B cell (primary cell): ENCODE results near the gene PSMB8. TPM values are rescaled to one million over a fixed set of nuclear protein-coding genes. Genes with fewer than 3 reads are reported as not detected.

Source experiments
- ATAC-seq: fragments of 200-7000 bp; cut with Tn5 transposase; one replicate; pipeline ENCODE4 v1.10.0; 2021; ENCODE audit warnings: low read depth, mild to moderate bottlenecking, moderate number of reproducible peaks, moderate library complexity
- CTCF ChIA-PET: fragments of 350-600 bp; sonication (Branson Sonifier 250); formaldehyde crosslinking; loops from one replicate; lab custom pipeline; 2021; ENCODE audit warnings: antibody characterized with exemption, inconsistent platforms; lab: Charles Lee
- POLR2A ChIA-PET: fragments of 350-600 bp; sonication (Branson Sonifier 250); formaldehyde crosslinking; loops from one replicate; lab custom pipeline; 2021; ENCODE audit warnings: antibody characterized with exemption; lab: Charles Lee
- DNase-seq: peaks from one replicate; pipeline ENCODE4 v3.0.0; 2013
- H2AFZ ChIP-seq: 2 replicates; pipeline ENCODE4 v1.6.1; 2012; ENCODE audit warnings: mild to moderate bottlenecking, low read depth, low read length; ENCODE audit not compliant: insufficient read depth, poor library complexity, severe bottlenecking
- H3K27ac ChIP-seq, 2 donors: 1 replicate in 1 of 2; 2 replicates in 1 of 2; pipeline ENCODE4 v1.5.1; 2012 to 2013; ENCODE audit warnings: low read length in 2 of 2, mild to moderate bottlenecking in 2 of 2, moderate library complexity in 1 of 2
- H3K27me3 ChIP-seq, 4 experiments: fragments of 200-600 bp in 1 of 4; sonication (generic) in 1 of 4; replicated peaks in 1 of 4; 1 replicate in 2 of 4; 2 replicates in 2 of 4; pipeline versions ENCODE4 v1.6.1 to v1.7.0; 2013 to 2016; ENCODE audit warnings: low read length in 3 of 4, mild to moderate bottlenecking in 2 of 4, mixed read lengths in 1 of 4, moderate library complexity in 1 of 4; ENCODE audit not compliant: insufficient read depth in 4 of 4, control insufficient read depth in 3 of 4; ENCODE audit errors: control extremely low read depth in 1 of 4
- H3K36me3 ChIP-seq, 2 experiments: replicated peaks in 1 of 2; 1 replicate in 1 of 2; 2 replicates in 1 of 2; pipeline versions ENCODE4 v1.6.1 to v1.7.1; 2013; ENCODE audit warnings: low read length in 1 of 2; ENCODE audit not compliant: insufficient read depth in 2 of 2, control insufficient read depth in 1 of 2; ENCODE audit errors: control extremely low read depth in 1 of 2, extremely low read depth in 1 of 2
- H3K4me1 ChIP-seq, 2 donors: fragments of 200-600 bp in 1 of 2; sonication (generic) in 1 of 2; 1 replicate in 1 of 2; 2 replicates in 1 of 2; pipeline versions ENCODE4 v1.5.1 to v1.6.1; 2013 to 2017; ENCODE audit warnings: low read length in 2 of 2; ENCODE audit not compliant: control insufficient read depth in 2 of 2, insufficient read depth in 2 of 2
- H3K4me2 ChIP-seq: replicated peaks from 2 replicates; pipeline ENCODE3; 2012; ENCODE audit warnings: mild to moderate bottlenecking, low read depth, low read length; ENCODE audit not compliant: poor library complexity, severe bottlenecking
- H3K4me3 ChIP-seq, 5 experiments: fragments of 200-600 bp in 1 of 5; sonication (generic) in 1 of 5; 1 replicate in 3 of 5; 2 replicates in 2 of 5; pipeline versions ENCODE4 v1.5.1 to v1.7.0; 2011 to 2016; ENCODE audit warnings: low read length in 4 of 5, mild to moderate bottlenecking in 4 of 5, low read depth in 2 of 5, control low read depth in 1 of 5, moderate library complexity in 1 of 5; ENCODE audit not compliant: insufficient read depth in 1 of 5; ENCODE audit errors: control extremely low read depth in 1 of 5, extremely low read depth in 1 of 5
- H3K79me2 ChIP-seq: fragments of 200-600 bp; sonication (generic); one replicate; pipeline ENCODE4 v1.6.0; 2016; ENCODE audit warnings: low read length; ENCODE audit not compliant: control insufficient read depth, insufficient read depth
- H3K9ac ChIP-seq: fragments of 200-600 bp; sonication (generic); 2 replicates; pipeline ENCODE4 v1.6.1; 2017; ENCODE audit warnings: mild to moderate bottlenecking, low read length, moderate library complexity
- H3K9me3 ChIP-seq, 3 donors: one replicate each; pipeline versions ENCODE4 v1.6.1 to v1.7.1; 2013; ENCODE audit warnings: low read length in 2 of 3; ENCODE audit not compliant: control insufficient read depth in 2 of 3, insufficient read depth in 1 of 3; ENCODE audit errors: control extremely low read depth in 1 of 3
- H4K20me1 ChIP-seq: 2 replicates; pipeline ENCODE4 v1.6.0; 2012; ENCODE audit warnings: mild to moderate bottlenecking, low read length; ENCODE audit not compliant: insufficient read depth, control insufficient read depth, poor library complexity, severe bottlenecking
- H3K27ac Mint-ChIP-seq: one replicate; pipeline ENCODE4 v1.8.0; 2021; ENCODE audit warnings: mixed read lengths
- H3K27me3 Mint-ChIP-seq: one replicate; pipeline ENCODE4 v1.8.0; 2021; ENCODE audit warnings: mixed read lengths
- H3K4me1 Mint-ChIP-seq: one replicate; pipeline ENCODE4 v1.8.0; 2021; ENCODE audit warnings: mixed read lengths
- H3K4me3 Mint-ChIP-seq: one replicate; pipeline ENCODE4 v1.8.0; 2021; ENCODE audit warnings: mixed read lengths
- H3K9me3 Mint-ChIP-seq: one replicate; pipeline ENCODE4 v1.8.0; 2022; ENCODE audit warnings: mixed read lengths; ENCODE audit not compliant: insufficient read depth
- EZH2 ChIP-seq: IDR thresholded peaks from 2 replicates; pipeline ENCODE4 v1.6.1; 2012; ENCODE audit warnings: borderline replicate concordance, low read depth, mild to moderate bottlenecking, moderate library complexity, low read length; ENCODE audit not compliant: insufficient read depth, poor library complexity, severe bottlenecking
- WGBS: methylation state at CpG from one replicate; pipeline ENCODE4 v1.1.5; 2013; ENCODE audit warnings: missing lambda C conversion rate; ENCODE audit not compliant: insufficient coverage; 5-methylcytosine and 5-hydroxymethylcytosine counted together
- intact Hi-C: fragments of 100-400 bp; cut with micrococcal nuclease; formaldehyde crosslinking; loops from one replicate; pipeline ENCODE4 v1.10.0; 2022
- polyA plus RNA-seq: library from polyadenylated mRNA; depleted of rRNA; stranded (reverse); fragments of >200 nt; gene quantifications from 2 replicates; pipeline ENCODE4 v1.2.3, GENCODE V29; 2012
- total RNA-seq, 2 donors: library from RNA; stranded (reverse); fragments of 120-200 nt in 1 of 2; gene quantifications; 1 replicate in 1 of 2; 2 replicates in 1 of 2; pipeline versions ENCODE4 v1.2.3 to v1.2.4, GENCODE V29; 2013 to 2022
- TF ChIP-seq, protein P1 (sequence below): fragments of 200-600 bp; IDR thresholded peaks from one replicate; pipeline ENCODE4 v1.8.0; 2022; ENCODE audit warnings: antibody characterized with exemption, mild to moderate bottlenecking

Gene PSMB8
- total and polyA plus RNA-seq, 2 donors (not counting 1 experiment from before 2014, with no cell fraction given): 129 to 256 TPM

DNA sequence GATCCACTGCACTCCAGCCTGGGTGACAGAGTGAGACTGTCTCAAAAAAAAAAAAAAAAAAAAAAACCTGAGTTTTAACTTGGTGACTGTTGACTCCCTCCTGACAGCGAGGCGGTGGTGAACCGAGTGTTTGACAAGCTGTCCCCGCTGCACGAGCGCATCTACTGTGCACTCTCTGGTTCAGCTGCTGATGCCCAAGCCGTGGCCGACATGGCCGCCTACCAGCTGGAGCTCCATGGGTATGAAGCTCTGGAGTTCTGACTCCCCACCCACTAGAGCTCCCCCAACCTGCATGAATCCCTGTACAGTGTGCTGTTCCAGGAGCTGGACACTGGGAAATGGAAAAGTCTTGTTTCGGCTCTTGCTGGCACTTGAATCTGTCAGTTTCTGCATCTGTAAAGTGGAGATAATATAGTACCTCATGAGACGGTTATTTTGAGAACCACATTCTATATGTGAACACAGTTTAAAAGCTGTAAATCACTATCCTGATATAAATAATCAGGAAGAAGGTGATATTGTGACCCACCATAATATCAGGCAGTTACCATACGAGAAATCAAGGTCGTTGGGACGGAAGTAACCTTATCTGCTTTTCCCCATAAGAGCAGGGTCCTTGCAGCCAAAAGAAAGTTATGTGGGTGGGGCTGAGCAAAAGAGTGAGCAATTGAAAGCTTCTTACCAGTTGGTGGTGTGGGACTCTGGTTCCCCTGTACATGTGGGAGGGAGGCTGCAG, 13.5 kb upstream of the PSMB8 start:
- H3K4me1 Mint-ChIP-seq: peaks cover 62% of the 10 kb centered on the region
- Histone ChIP-seq H2AFZ (no peak overlapping the region), H3K36me3 (peaks cover 22 to 63% of the 10 kb centered on the region in 2 experiments), H4K20me1 (peaks cover 3% of the 10 kb centered on the region), H3K9ac (no peak overlapping the region), H3K4me1 (peaks cover 31 to 40% of the 10 kb centered on the region in 2 donors), H3K27ac (peak overlapping the region in 1 of 2 donors; percentile 13), H3K4me3 (no peak overlapping the region), H3K4me2 (peak overlapping the region; percentile 55), H3K27me3 (no peaks in the 10 kb centered on the region), H3K79me2 (peaks cover 80% of the 10 kb centered on the region), H3K9me3 (no peaks in the 10 kb centered on the region)
- ChIA-PET CTCF (interaction anchor here (0.7 to 8.1 kb wide), 7 partner anchors 11 to 135 kb away, joined by 3 to 359 read pairs (median 6); partner anchors contain the start of genes HLA-DMB, PSMB8 and TAP2), POLR2A (interaction anchor here (0.6 to 6.4 kb wide), 3 partner anchors 11 to 113 kb away, joined by 3 to 282 read pairs (median 4); partner anchors contain the start of genes PSMB8 and TAP2)
- WGBS: 95% methylated on average over 9 of the region's 14 CpGs
- intact Hi-C loops: no loop called here
- no peaks in the 10 kb centered on the region for H3K27me3 Mint-ChIP-seq
- no peak for DNase-seq
- H3K27ac Mint-ChIP-seq: peak overlapping the region; percentile 72
- peak overlapping the region; percentile 26 for H3K4me3 Mint-ChIP-seq
- ATAC-seq: no peak
- TF ChIP-seq, protein P1, sequence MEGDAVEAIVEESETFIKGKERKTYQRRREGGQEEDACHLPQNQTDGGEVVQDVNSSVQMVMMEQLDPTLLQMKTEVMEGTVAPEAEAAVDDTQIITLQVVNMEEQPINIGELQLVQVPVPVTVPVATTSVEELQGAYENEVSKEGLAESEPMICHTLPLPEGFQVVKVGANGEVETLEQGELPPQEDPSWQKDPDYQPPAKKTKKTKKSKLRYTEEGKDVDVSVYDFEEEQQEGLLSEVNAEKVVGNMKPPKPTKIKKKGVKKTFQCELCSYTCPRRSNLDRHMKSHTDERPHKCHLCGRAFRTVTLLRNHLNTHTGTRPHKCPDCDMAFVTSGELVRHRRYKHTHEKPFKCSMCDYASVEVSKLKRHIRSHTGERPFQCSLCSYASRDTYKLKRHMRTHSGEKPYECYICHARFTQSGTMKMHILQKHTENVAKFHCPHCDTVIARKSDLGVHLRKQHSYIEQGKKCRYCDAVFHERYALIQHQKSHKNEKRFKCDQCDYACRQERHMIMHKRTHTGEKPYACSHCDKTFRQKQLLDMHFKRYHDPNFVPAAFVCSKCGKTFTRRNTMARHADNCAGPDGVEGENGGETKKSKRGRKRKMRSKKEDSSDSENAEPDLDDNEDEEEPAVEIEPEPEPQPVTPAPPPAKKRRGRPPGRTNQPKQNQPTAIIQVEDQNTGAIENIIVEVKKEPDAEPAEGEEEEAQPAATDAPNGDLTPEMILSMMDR: no peak
- no peak for TF ChIP-seq EZH2
- no peaks in the 10 kb centered on the region for H3K9me3 Mint-ChIP-seq
